ENCODE results near the gene CSDE1. TPM values are rescaled to one million over a fixed set of nuclear protein-coding genes. Genes with fewer than 3 reads are reported as not detected.
"Not testable (repeated sequence)": the region's sequence is repeated elsewhere in the genome, so short reads cannot be mapped to it uniquely, and the experiment has no call there.

The CSDE1 gene
- 1,775 and 1,819 TPM in 2 replicates for total RNA-seq
- polyA plus RNA-seq (2012): 322 TPM

- peak; percentile 99 for DNase-seq (ENCODE audit: low read depth)
Observed at GRCh38 chr1:114757455-114758255, at the start of gene CSDE1. CSDE1 (minus strand) TSS chr1:114757984; CDS start chr1:114739890, 18,094 bp downstream.

GRCh38 chr1:114804449-114804848, 46.7 kb upstream of the CSDE1 start:
- not testable (repeated sequence) for DNase-seq (ENCODE audit: low read depth)

- no peak for DNase-seq (ENCODE audit: low read depth)
Observed at GRCh38 chr1:114803001-114803400, 45.2 kb upstream of the CSDE1 start.

GRCh38 chr1:114794038-114794437, 36.3 kb upstream of the CSDE1 start:
- no peak for DNase-seq (ENCODE audit: low read depth)

GRCh38 chr1:114790581-114790980, 32.8 kb upstream of the CSDE1 start:
- not testable (repeated sequence) for DNase-seq (ENCODE audit: low read depth)

- DNase-seq (ENCODE audit: low read depth): not testable (repeated sequence)
Observed at GRCh38 chr1:114786440-114786839, 28.7 kb upstream of the CSDE1 start.

- DNase-seq (ENCODE audit: low read depth): no peak
Observed at GRCh38 chr1:114782476-114782875, 24.7 kb upstream of the CSDE1 start.

- peak; percentile 98 for DNase-seq (ENCODE audit: low read depth)
Observed at GRCh38 chr1:114780344-114781226, 22.8 kb upstream of the CSDE1 start, which contains the start of gene SIKE1. SIKE1 (minus strand) TSS chr1:114780685; CDS start chr1:114780607, 78 bp downstream.

- DNase-seq (ENCODE audit: low read depth): no peak
Observed at GRCh38 chr1:114779722-114780121, 21.9 kb upstream of the CSDE1 start.

GRCh38 chr1:114776726-114777125, 18.9 kb upstream of the CSDE1 start:
- DNase-seq (ENCODE audit: low read depth): not testable (repeated sequence)

GRCh38 chr1:114771992-114772391, 14.2 kb upstream of the CSDE1 start:
- no peak for DNase-seq (ENCODE audit: low read depth)

GRCh38 chr1:114770989-114771388, 13.2 kb upstream of the CSDE1 start:
- no peak for DNase-seq (ENCODE audit: low read depth)

- no peak for DNase-seq (ENCODE audit: low read depth)
Observed at GRCh38 chr1:114764689-114765088, 6.9 kb upstream of the CSDE1 start.

GRCh38 chr1:114758256-114758832, 560 bp upstream of the CSDE1 start:
- peak; percentile 24 for DNase-seq (ENCODE audit: low read depth)

GRCh38 chr1:114756949-114757454, 782 bp downstream of the CSDE1 start:
- DNase-seq (ENCODE audit: low read depth): peak; percentile 49

- DNase-seq (ENCODE audit: low read depth): peak; percentile 83
Observed at GRCh38 chr1:114756009-114756892, 1.5 kb downstream of the CSDE1 start.

GRCh38 chr1:114755006-114755931, 2.5 kb downstream of the CSDE1 start:
- DNase-seq (ENCODE audit: low read depth): no peak

- not testable (repeated sequence) for DNase-seq (ENCODE audit: low read depth)
Observed at GRCh38 chr1:114753702-114754101, 4.1 kb downstream of the CSDE1 start.

GRCh38 chr1:114753143-114753542, 4.6 kb downstream of the CSDE1 start:
- no peak for DNase-seq (ENCODE audit: low read depth)
